ENCODE measurements around the gene PRELID1. TPM values are rescaled to one million over a fixed set of nuclear protein-coding genes. Genes with fewer than 3 reads are reported as not detected.

PRELID1 gene
- total RNA-seq, 2 experiments from 2014 or later: 33.1 to 35.0 TPM

DNA sequence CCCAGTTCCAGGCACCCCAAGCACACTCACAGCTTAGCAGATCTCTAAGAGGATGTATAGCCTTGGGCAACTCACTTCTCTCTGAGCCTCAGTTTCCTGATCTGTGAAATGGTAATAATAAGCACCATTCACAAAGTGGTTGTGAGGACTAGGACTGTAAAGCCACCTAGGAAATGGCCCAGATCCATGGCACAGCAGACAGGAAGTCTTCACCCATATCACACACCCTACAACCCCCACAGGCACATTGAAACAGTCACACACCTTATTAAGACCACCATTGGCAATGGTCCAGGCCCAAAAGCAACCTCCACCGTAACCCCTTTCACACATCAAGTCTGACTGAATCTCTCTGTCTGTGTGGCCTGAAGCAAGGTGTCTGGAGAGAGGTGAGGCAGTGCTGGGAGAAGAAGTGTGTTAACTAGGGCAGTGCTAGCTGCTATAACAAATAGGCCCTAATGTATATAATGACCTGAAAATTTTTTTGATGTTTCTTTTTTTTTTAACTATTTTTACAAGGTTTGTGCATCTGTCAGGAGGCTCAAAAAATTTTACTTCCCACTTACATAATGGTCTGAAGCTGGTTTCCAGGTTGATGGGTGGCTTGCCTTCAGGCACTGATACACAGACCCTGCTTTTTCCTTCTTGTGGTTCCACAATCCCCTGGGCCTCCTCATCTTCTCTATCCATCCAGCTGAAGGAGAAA lies 51.7 kb downstream of the PRELID1 start:
- Histone ChIP-seq H3K9me3 (ENCODE audit: control insufficient read depth in 1 of 2, insufficient read depth in 1 of 2, low read length in 2 of 2) (no peaks in the 10 kb centered on the region), H3K36me3 (ENCODE audit: insufficient read depth, low read length) (peaks cover 6% of the 10 kb centered on the region), H3K27ac (ENCODE audit: low read depth in 1 of 2, low read length in 2 of 2) (no peak overlapping the region), H3K4me1 (ENCODE audit: insufficient read depth, low read length) (peaks cover 74% of the 10 kb centered on the region), H3K27me3 (ENCODE audit: control insufficient read depth in 1 of 2, insufficient read depth in 2 of 2, low read length in 2 of 2) (no peaks in the 10 kb centered on the region), H3K4me3 (ENCODE audit: low read length) (no peak overlapping the region)
- intact Hi-C loops (cut with DNase I, micrococcal nuclease): loop anchor here (5.0 to 10.0 kb wide), 2 partner anchors 43 to 971 kb away; partner anchors contain the start of genes HIGD2A (in 1 of the 2), MXD3 (in 1 of the 2) and NOP16 (in 1 of the 2)
- no peaks in the 10 kb centered on the region for H3K27me3 Mint-ChIP-seq
- peaks cover 31% of the 10 kb centered on the region for H3K36me3 Mint-ChIP-seq (ENCODE audit: low read depth)
- H3K4me3 Mint-ChIP-seq: peak overlapping the region; percentile 21
- ChIA-PET CTCF (interaction anchor here (0.9 to 5.0 kb wide), 4 partner anchors 14 to 100 kb away, joined by 3 to 31 read pairs (median 4); no protein-coding TSS in a partner anchor), POLR2A (interaction anchor here (1.3 to 1.6 kb wide), 4 partner anchors 20 to 71 kb away, joined by 3 to 5 read pairs (median 3); partner anchors contain the start of gene GRK6)
- ATAC-seq (ENCODE audit: poor library complexity) (no peak), DNase-seq (no peak)
- H3K27ac Mint-ChIP-seq: peak overlapping the region; percentile 82
- H3K4me1 Mint-ChIP-seq (ENCODE audit: low read depth): peaks cover 77% of the 10 kb centered on the region
- TF ChIP-seq, protein P1, sequence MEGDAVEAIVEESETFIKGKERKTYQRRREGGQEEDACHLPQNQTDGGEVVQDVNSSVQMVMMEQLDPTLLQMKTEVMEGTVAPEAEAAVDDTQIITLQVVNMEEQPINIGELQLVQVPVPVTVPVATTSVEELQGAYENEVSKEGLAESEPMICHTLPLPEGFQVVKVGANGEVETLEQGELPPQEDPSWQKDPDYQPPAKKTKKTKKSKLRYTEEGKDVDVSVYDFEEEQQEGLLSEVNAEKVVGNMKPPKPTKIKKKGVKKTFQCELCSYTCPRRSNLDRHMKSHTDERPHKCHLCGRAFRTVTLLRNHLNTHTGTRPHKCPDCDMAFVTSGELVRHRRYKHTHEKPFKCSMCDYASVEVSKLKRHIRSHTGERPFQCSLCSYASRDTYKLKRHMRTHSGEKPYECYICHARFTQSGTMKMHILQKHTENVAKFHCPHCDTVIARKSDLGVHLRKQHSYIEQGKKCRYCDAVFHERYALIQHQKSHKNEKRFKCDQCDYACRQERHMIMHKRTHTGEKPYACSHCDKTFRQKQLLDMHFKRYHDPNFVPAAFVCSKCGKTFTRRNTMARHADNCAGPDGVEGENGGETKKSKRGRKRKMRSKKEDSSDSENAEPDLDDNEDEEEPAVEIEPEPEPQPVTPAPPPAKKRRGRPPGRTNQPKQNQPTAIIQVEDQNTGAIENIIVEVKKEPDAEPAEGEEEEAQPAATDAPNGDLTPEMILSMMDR (IDR thresholded peaks at IDR 0.05): no peak
- no peaks in the 10 kb centered on the region for H3K9me3 Mint-ChIP-seq

DNA sequence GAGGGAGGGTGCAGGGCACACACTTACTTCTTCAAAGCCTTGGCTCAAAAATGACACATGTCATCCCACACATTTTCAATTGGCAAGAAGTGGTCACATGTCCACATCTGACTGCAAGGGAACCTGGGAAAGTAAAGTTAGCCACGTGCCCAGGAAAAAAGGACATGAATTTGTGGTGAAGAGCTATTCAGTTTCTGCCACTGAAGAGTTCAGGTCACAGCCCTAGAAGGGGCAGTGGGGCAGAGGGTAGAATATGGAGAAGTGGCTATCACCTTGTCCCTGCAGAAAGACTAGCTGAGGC lies 52.2 kb downstream of the PRELID1 start:
- Mint-ChIP-seq H3K4me3 (peak overlapping the region; percentile 82), H3K36me3 (ENCODE audit: low read depth) (peaks cover 27% of the 10 kb centered on the region)
- intact Hi-C loops (cut with DNase I, micrococcal nuclease): loop anchor here (5.0 to 10.0 kb wide), 2 partner anchors 44 to 971 kb away; partner anchors contain the start of genes HIGD2A (in 1 of the 2), MXD3 (in 1 of the 2) and NOP16 (in 1 of the 2)

More for the DNA sequence above, 52.2 kb downstream of the PRELID1 start:
- Histone ChIP-seq H3K4me3 (ENCODE audit: low read length) (no peak overlapping the region), H3K36me3 (ENCODE audit: insufficient read depth, low read length) (peaks cover 7% of the 10 kb centered on the region), H3K27me3 (ENCODE audit: control insufficient read depth in 1 of 2, insufficient read depth in 2 of 2, low read length in 2 of 2) (no peaks in the 10 kb centered on the region), H3K27ac (ENCODE audit: low read depth in 1 of 2, low read length in 2 of 2) (no peak overlapping the region), H3K4me1 (ENCODE audit: insufficient read depth, low read length) (peaks cover 73% of the 10 kb centered on the region), H3K9me3 (ENCODE audit: control insufficient read depth in 1 of 2, insufficient read depth in 1 of 2, low read length in 2 of 2) (no peaks in the 10 kb centered on the region)
- Mint-ChIP-seq H3K9me3 (no peaks in the 10 kb centered on the region), H3K27ac (peak overlapping the region; percentile 82), H3K27me3 (no peaks in the 10 kb centered on the region), H3K4me1 (ENCODE audit: low read depth) (peaks cover 77% of the 10 kb centered on the region)
- POLR2A ChIA-PET: interaction anchor here (1.3 to 1.5 kb wide), 4 partner anchors 31 to 70 kb away, joined by 3 to 5 read pairs (median 4); partner anchors contain the start of gene GRK6
- ATAC-seq (ENCODE audit: poor library complexity): no peak
- TF ChIP-seq, protein P1 (IDR thresholded peaks at IDR 0.05): no peak
- DNase-seq: no peak
- CTCF ChIA-PET: interaction anchor here (0.5 to 5.0 kb wide), 3 partner anchors 14 to 363 kb away, joined by 3 to 31 read pairs (median 5); no protein-coding TSS in a partner anchor

Other genes with a start within 250 kb of the PRELID1 start
- gene FGFR4, start 216.9 kb upstream of the PRELID1 start, total RNA-seq: 1 to 10 TPM; 2.8 to 3.1 TPM
- 10 to 100 TPM; 87.6 to 93.3 TPM for gene NSD1, start 170.0 kb upstream of the PRELID1 start, total RNA-seq
- gene RAB24, start 80 bp upstream of the PRELID1 start, total RNA-seq: 10 to 100 TPM; 17.0 to 18.0 TPM
- gene MXD3, start 8.1 kb downstream of the PRELID1 start, total RNA-seq: 1 to 10 TPM; 5.8 to 7.5 TPM
- gene LMAN2, start 47.9 kb downstream of the PRELID1 start, total RNA-seq: 10 to 100 TPM; 54.5 to 55.6 TPM
- 10 to 100 TPM; 34.7 to 35.3 TPM for gene RGS14, start 54.1 kb downstream of the PRELID1 start, total RNA-seq
- gene SLC34A1, start 80.6 kb downstream of the PRELID1 start, total RNA-seq: not detected
- gene PFN3, start 96.9 kb downstream of the PRELID1 start, total RNA-seq: not detected
- under 1 TPM; 0.20 to 0.60 TPM for gene F12, start 105.8 kb downstream of the PRELID1 start, total RNA-seq
- gene GRK6, start 122.9 kb downstream of the PRELID1 start, total RNA-seq: 100 to 1,000 TPM; 186 to 192 TPM
- gene PRR7, start 143.0 kb downstream of the PRELID1 start, total RNA-seq: 10 to 100 TPM; 23.3 to 23.5 TPM
- 1 to 10 TPM; 1.8 to 2.5 TPM for gene DBN1, start 169.8 kb downstream of the PRELID1 start, total RNA-seq
- 1 to 10 TPM; 5.2 to 6.0 TPM for gene PDLIM7, start 193.8 kb downstream of the PRELID1 start, total RNA-seq
- 1 to 10 TPM; 1.3 to 1.4 TPM for gene DOK3, start 206.0 kb downstream of the PRELID1 start, total RNA-seq
- 10 to 100 TPM; 49.6 to 49.7 TPM for gene DDX41, start 213.2 kb downstream of the PRELID1 start, total RNA-seq